NCI-H748 treated with DMSO at 0.1 percent for 48 hours (cell line): Measurements from ENCODE around the gene SDK1.
"Not testable (repeated sequence)": the region's sequence is repeated elsewhere in the genome, so short reads cannot be mapped to it uniquely, and the experiment has no call there.

Source experiments
- DNase-seq: peaks from one replicate; lab custom pipeline; 2025; lab: John Stamatoyannopoulos, UW

Gene SDK1

GRCh38 chr7:3923307-3923918, 622.4 kb downstream of the SDK1 start:
- no peak for DNase-seq

DNA sequence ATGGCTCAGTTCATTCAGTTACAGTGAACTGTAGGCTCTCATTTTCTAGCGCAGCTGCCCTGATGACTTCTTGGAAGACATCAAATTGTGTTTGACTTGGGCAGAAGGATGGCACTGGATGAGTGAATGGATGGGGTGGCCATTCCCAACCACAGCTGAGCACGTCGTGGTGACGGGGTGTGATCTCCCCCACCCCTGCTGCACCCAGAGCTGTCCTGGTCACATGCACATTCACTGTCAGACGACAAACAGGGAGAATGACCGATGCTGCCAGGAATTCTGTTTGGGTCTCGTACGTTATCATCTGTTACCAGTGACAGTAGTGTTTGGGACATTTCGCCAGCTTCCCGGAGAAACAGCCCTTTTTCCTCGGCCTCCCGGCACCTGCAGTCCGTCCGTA, 623.2 kb downstream of the SDK1 start:
- DNase-seq = no peak

GRCh38 chr7:3927446-3928110, 626.5 kb downstream of the SDK1 start:
- no peak for DNase-seq

DNA sequence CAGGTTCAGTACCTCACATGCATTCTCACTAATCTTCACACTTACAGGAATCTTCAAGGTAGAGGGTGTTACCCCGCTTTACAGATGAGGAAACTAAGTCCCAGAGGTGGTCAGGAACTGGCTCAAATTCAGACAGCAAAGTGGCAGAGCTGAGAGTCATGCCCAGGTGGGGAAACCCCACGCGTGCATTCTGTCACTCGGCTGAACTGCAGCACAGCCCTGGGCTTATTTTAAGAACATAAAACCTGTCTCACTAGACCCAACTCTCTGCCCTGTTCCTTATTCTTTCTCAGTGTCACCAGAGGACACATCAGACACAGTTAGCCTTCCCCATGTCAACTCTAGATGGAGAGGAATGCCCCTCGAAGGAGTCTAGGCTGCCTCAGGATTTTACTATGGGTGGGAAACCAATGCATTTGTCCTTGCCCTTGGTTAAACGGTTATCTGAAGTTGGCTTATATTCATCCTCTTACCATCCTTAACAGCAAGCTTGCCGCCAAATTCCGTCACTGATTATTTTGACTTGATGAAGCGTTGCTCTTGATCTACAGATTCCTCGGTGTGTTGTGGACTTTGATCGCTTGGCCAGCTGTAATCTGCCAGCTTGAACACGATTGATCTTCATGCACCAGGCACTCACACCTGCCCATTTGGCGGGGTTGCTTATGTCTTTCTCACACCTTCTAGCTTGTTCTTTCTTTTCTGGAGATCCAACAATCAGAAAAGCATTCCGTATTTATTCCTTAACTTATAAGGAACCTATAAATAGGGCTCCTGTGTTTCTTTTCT, 627.9 kb downstream of the SDK1 start:
- no peak for DNase-seq

DNA sequence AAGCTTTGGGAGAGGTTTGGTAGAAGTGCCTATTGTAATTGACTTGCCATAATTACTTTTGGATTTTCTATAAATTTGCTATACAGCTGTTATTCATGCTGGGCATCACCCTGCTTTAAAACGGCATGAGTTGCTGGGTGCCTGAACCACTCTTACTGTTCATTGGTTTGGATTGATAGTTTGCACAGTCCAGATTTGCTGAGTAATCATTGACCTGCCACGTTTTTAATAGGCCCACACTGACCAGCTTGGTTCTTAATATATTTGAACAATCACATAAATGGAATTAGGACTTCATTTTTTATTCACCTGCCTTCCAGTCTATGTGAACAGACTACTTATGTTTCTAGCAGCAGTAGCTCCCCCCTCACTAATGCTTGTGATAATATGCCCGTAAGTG, 630.8 kb downstream of the SDK1 start:
- no peak for DNase-seq

DNA sequence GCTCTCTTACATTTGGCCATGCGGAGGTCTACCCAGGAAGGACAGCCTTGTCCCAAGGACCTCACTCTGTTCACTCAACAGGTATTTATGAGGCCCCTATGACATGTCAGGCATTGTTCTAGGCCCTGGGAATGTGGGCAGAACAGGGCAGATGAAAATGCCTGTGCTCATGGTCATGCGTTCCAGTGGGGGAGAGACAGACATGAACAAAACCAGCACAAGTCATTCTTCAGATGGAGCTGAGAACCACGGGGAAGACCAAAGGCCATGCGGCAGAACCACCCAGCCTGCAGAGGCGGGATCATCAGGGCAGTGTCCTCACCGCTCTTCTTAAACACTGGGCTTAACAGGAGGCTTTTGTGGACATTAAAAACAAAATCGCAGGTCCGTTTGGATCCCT, 636.1 kb downstream of the SDK1 start:
- no peak for DNase-seq

- DNase-seq = no peak
These were observed 636.6 kb downstream of the SDK1 start for GRCh38 chr7:3937605-3938004.

DNA sequence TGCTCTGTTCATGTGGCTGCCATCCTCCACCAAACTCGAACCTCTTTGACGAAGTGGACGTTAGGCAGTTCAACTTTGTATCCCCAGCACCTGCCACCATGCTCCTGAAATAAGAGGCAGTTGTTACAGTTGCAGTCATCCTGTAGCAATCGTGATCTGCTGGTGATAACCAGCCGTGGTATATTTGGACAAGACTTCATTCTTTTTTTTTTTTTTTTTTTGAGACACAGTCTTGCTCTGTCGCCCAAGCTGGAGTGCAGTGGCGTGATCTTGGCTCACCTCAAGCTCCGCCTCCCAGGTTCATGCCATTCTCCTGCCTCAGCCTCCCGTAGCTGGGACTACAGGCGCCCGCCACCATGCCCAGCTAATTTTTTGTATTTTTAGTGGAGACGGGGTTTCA, 640.7 kb downstream of the SDK1 start:
- not testable (repeated sequence) for DNase-seq

DNA sequence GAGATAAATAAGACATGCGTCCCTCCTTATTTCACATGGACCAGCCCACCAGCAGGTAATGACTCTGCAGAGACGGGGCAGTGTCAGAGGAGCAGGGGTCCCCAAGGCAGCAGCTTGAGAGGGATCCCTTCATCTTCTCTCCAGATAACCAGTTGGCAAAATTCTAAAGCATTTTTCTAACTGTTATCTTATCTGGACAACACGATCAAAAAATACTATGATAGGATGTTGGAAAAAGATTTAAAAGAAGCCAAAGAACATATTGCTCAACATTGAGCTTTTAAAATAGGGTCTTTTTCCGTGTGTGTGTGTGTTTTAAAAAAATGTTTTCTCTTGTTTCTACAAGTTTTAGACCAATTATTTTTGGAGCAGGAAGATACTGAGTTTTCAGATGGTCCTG, 641.2 kb downstream of the SDK1 start:
- no peak for DNase-seq

DNA sequence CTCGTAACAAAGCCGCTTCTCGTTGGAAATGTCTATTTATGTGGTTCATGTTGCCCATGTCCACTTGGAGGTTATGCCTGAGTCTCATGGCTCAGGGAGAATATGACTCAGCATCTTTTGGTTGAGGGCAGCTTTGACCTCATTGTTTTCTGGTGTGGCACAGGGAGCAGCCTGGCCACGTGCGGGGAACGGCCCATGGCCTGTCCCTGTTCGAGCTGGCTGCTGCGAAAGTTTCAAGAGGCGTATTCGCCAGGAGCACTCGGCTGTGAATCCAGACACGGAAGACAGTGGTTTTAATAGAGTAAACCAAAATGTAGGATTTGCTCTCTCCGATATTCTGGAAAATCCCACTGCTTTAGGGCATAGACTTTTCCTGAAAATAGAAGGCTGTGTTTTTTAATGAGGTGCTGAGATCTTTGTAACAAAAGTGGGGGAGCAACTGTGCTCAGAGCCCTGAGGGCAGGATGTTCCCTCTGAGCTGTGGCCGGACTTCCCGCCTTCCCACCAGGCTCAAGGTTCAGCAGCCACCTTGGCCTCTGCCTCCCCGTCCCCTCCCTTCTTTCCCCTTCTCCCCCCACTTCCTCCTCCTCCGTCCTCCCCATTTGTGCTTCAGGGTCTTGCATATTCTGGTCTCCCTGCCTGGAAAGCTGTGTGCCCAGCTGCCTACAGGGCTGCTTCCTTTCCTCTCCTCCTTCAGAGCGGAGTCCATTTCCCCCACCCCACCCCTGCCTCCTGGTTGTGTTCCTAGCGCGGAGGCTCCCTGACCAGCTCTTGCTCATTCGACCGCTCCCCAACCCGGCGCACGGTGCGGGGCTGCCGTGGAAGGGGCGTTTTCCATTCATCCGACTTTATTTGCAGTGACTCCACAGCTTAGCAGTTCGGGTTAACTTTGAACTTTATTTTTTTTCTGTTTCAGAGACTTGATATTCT, 642.0 kb downstream of the SDK1 start:
- no peak for DNase-seq

GRCh38 chr7:3943779-3944520, 642.9 kb downstream of the SDK1 start:
- DNase-seq = no peak

DNA sequence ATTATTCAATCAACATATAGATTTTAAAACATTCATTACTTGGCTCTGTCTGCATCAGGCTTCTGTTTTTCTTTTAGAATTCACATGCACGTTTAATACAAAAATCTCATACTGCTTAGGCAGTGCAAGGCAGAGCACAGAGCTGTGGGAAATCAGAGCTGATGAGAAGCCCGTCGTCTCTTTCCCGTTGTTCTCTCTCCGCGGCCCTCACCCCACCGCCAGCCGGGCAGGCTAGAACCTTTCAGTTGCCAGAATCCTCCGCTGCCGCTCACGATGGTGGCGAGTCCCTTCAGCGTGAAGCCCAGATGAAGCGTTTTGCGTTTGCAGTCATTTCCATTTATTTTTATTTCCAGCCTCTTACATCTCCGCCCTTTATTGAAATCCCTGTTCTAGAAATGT, 648.2 kb downstream of the SDK1 start:
- no peak for DNase-seq

- DNase-seq = no peak
These were observed 649.2 kb downstream of the SDK1 start for GRCh38 chr7:3950249-3950648.

GRCh38 chr7:3951316-3952055, 650.4 kb downstream of the SDK1 start:
- DNase-seq = no peak

- no peak for DNase-seq
These were observed 652.1 kb downstream of the SDK1 start for GRCh38 chr7:3953133-3953532.

- DNase-seq = no peak
These were observed 652.9 kb downstream of the SDK1 start for GRCh38 chr7:3953946-3954345.

DNA sequence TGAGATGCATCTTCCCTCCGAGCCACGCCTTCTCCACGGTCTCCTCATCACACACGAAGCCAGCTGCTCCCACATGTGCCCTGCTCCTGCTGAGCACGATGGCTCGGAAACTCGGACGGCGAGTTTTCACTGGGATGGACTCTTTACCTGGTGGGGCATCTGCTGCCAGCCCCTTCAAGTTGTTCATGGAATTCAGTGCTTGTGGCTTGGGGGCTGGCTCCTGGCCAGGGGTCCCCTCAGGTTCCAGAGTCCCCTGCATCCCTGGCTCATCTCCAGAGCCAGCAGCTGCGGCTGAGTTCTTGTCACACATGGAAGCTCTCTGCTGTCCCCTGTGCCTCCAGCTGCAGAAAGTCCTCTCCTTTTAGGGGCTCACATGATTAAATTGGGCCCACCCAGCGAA, 654.0 kb downstream of the SDK1 start:
- no peak for DNase-seq

DNA sequence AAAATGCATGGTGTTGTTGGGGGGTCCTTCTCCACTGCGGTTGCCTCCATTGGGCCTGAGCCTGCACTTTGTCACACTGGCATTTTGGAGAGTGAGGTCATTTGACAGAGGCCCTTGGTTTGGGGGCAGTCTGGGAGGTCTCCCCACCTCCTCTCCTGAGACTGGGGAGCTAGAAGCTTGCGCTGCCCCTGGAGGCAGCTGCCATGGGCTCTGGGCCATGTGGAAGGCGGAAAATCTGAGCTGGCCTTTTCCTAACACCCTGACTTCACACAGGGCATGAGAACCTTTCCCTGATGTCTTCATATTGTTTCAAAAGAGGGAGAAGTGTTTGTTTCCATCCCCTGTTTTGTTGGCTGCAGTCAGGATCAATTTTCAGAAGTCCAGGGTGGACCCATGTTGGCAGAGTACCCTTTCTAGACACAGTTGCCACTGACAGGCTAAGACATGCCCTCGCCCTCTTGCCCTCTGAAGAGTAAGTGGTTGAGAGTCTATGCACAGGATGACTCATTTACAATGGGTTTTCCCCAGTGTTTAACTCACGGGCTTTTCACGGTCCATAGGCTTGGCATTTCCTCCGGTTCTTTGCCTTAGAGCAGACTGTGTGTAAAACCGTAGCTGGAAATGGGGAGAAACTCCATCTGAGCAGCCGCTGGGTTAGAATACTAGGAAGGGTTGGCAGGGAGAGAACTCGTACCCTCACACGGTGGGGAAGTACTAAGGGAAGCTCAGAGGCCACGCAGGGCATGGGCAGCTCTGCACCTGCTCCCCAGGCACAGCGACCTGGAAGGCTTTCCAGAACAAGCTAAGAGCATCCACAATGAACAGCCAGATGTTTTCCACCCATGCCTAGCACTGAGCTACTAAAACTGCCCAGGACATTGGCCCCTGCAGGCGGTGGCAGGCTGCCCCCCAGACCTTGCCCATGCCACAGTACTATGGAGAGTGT, 655.0 kb downstream of the SDK1 start:
- no peak for DNase-seq

- DNase-seq = no peak
These were observed 655.9 kb downstream of the SDK1 start for GRCh38 chr7:3956949-3957348.
